K562 (cell line): ENCODE data around the gene HDAC7. TPM values are rescaled to one million over a fixed set of nuclear protein-coding genes. Genes with fewer than 3 reads are reported as not detected.

Experiments used
- BCOR ChIP-seq: fragments of 450-650 bp; IDR thresholded peaks from 2 replicates; pipeline ENCODE4 v1.6.1; 2016
- CBFB ChIP-seq: sonication (generic); formaldehyde crosslinking; IDR thresholded peaks from 2 replicates; pipeline ENCODE4 v1.4.0; 2020; ENCODE audit warnings: mild to moderate bottlenecking, missing genetic modification reagents
- CSDE1 ChIP-seq, 2 experiments: fragments of 450-650 bp; IDR thresholded peaks; 2 replicates each; pipeline ENCODE4 v1.6.1; 2016; ENCODE audit warnings: mild to moderate bottlenecking in 1 of 2
- DPF2 ChIP-seq: fragments of 450-650 bp; IDR thresholded peaks from 2 replicates; pipeline ENCODE4 v1.6.1; 2016
- GTF2A2 ChIP-seq: IDR thresholded peaks from 2 replicates; pipeline ENCODE4 v1.6.1; 2016; ENCODE audit warnings: mild to moderate bottlenecking, missing genetic modification characterization, missing compliant biosample characterization
- HSF4 ChIP-seq: fragments of 250-450 bp; sonication (Bioruptor Pico); IDR thresholded peaks from 2 replicates; pipeline ENCODE4 v2.1.2; 2022; ENCODE audit warnings: mild to moderate bottlenecking, moderate library complexity, borderline replicate concordance
- KLF13 ChIP-seq: fragments of 450-650 bp; IDR thresholded peaks from 2 replicates; pipeline ENCODE4 v1.6.1; 2016; ENCODE audit warnings: missing genetic modification characterization, low read depth, mild to moderate bottlenecking, missing compliant biosample characterization, moderate library complexity, borderline replicate concordance
- NFYB ChIP-seq: IDR thresholded peaks from 2 replicates; pipeline ENCODE4 v1.6.1; 2011; ENCODE audit warnings: mild to moderate bottlenecking, moderate library complexity; ENCODE audit not compliant: insufficient read length; ENCODE audit errors: extremely low read depth
- POLR2AphosphoS2 ChIP-seq: IDR thresholded peaks from 2 replicates; pipeline ENCODE4 v1.6.1; 2012; ENCODE audit warnings: low read length, improper control_type of control experiment
- POLR2G ChIP-seq: fragments of 200-400 bp; formaldehyde crosslinking; IDR thresholded peaks from 2 replicates; pipeline ENCODE4 v1.6.1; 2017; ENCODE audit warnings: low read depth, mild to moderate bottlenecking, antibody characterized with exemption, low read length, moderate library complexity
- RFX1 ChIP-seq: fragments of 450-650 bp; IDR thresholded peaks from 2 replicates; pipeline ENCODE4 v1.6.1; 2016; ENCODE audit warnings: mild to moderate bottlenecking, moderate library complexity
- SMAD2 ChIP-seq: fragments of 150-350 bp; IDR thresholded peaks from 2 replicates; pipeline ENCODE4 v1.6.1; 2014; ENCODE audit warnings: low read depth, mild to moderate bottlenecking, low read length
- U2AF1 ChIP-seq: fragments of 200-400 bp; formaldehyde crosslinking; optimal IDR thresholded peaks from 2 replicates; pipeline ENCODE3; 2017; ENCODE audit warnings: mild to moderate bottlenecking, low read depth, low read length, moderate library complexity
- ZFP36 ChIP-seq: fragments of 150-350 bp; IDR thresholded peaks from 2 replicates; pipeline ENCODE4 v1.6.1; 2018; ENCODE audit warnings: low read length, low read depth; ENCODE audit not compliant: partially characterized antibody
- ZNF133 ChIP-seq: fragments of 250-450 bp; sonication (Bioruptor Pico); IDR thresholded peaks from 2 replicates; pipeline ENCODE4 v1.4.0; 2020; ENCODE audit warnings: mild to moderate bottlenecking
- ZNF311 ChIP-seq: fragments of 250-450 bp; sonication (Bioruptor Pico); IDR thresholded peaks from 2 replicates; pipeline ENCODE4 v1.4.0; 2020; ENCODE audit warnings: mild to moderate bottlenecking, moderate library complexity
- ZNF717 ChIP-seq: fragments of 250-450 bp; sonication (Bioruptor Pico); IDR thresholded peaks from 2 replicates; pipeline ENCODE4 v1.5.0; 2021
- polyA plus RNA-seq, 8 experiments: library from polyadenylated mRNA; depleted of rRNA in 4 of 8; stranded (reverse) in 5 of 8; unstranded in 3 of 8; fragments of >200 nt; fragmentation: Nextera tagmentation in 2 of 8; fragmentation: Illumina TruSeq in 1 of 8; extraction: Ambion mirVana in 2 of 8; extraction: Trizol in 1 of 8; gene quantifications; 2 replicates each; pipeline versions ENCODE4 v1.2.1 to v1.2.3, GENCODE V29; 2011 to 2014; ENCODE audit warnings: inconsistent platforms in 1 of 8, missing spikeins in 1 of 8
- total RNA-seq, 7 experiments: library from RNA; depleted of rRNA in 6 of 7; stranded (reverse); fragments of >200 nt in 6 of 7; fragmentation: Illumina TruSeq in 2 of 7; extraction: Trizol in 2 of 7; gene quantifications; 2 replicates each; pipeline versions ENCODE4 v1.2.1 to v1.2.3, GENCODE V29; 2011 to 2021; ENCODE audit warnings: low replicate concordance in 1 of 7
- TF ChIP-seq, protein P1 (sequence below): sonication (generic); formaldehyde crosslinking; IDR thresholded peaks from 2 replicates; pipeline ENCODE4 v1.4.0; 2020; ENCODE audit warnings: mild to moderate bottlenecking, missing genetic modification reagents
- TF ChIP-seq, protein P2 (sequence below): fragments of 250-450 bp; sonication (Bioruptor Pico); IDR thresholded peaks from 2 replicates; pipeline ENCODE4 v1.5.0; 2022; ENCODE audit warnings: mild to moderate bottlenecking
- TF ChIP-seq, protein P3 (sequence below): fragments of 250-450 bp; sonication (Bioruptor Pico); IDR thresholded peaks from 2 replicates; pipeline ENCODE4 v1.5.0; 2021; ENCODE audit warnings: mild to moderate bottlenecking, borderline replicate concordance
- TF ChIP-seq, protein P4 (sequence below): fragments of 450-650 bp; IDR thresholded peaks from 2 replicates; pipeline ENCODE4 v1.6.1; 2016; ENCODE audit warnings: borderline replicate concordance

HDAC7 gene
- total and polyA plus RNA-seq, 9 of the 15 experiments (the other 6 are each of a cell fraction or from before 2014, with no cell fraction given): 2.5 to 129 (median 31.1) TPM

DNA sequence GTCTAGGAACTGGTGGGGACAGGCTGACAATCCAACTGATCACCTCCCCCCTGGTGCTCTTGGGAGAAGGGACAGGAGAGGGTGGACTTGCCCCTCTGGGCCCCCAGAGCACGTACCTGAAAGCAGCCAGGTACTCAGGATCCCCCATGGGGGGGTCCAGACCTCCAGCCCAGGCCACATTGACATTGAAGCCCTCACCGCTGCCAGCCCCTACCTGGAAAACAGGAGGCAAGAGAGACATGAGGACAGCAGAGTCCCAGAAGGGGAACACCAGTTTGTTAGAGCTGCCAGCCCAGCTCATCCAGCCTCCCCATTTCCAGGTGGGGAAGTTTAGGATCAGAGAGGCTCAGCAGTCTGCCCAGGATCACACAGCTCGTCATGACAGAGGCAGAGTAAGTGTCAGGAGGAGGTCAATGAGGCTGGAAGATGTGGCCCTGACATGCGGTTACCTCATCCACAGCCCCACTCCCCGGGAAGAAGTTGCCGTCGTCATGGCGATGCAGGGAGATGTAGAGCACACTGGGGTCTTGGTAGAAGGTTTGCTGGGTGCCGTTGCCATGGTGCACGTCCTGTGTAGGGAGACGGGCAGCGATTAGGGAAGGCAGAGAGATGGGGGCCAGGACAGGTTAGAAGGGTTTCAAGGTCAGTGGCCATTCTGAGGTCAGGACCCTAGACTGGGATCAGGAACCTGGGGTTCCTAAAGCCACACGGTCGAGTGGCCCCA is 31.9 kb downstream of the HDAC7 start (continued):
- peak; percentile 77 for TF ChIP-seq RFX1
- TF ChIP-seq, protein P1, sequence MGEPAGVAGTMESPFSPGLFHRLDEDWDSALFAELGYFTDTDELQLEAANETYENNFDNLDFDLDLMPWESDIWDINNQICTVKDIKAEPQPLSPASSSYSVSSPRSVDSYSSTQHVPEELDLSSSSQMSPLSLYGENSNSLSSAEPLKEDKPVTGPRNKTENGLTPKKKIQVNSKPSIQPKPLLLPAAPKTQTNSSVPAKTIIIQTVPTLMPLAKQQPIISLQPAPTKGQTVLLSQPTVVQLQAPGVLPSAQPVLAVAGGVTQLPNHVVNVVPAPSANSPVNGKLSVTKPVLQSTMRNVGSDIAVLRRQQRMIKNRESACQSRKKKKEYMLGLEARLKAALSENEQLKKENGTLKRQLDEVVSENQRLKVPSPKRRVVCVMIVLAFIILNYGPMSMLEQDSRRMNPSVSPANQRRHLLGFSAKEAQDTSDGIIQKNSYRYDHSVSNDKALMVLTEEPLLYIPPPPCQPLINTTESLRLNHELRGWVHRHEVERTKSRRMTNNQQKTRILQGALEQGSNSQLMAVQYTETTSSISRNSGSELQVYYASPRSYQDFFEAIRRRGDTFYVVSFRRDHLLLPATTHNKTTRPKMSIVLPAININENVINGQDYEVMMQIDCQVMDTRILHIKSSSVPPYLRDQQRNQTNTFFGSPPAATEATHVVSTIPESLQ (CRISPR knock-in tag): no peak
- TF ChIP-seq, protein P2, sequence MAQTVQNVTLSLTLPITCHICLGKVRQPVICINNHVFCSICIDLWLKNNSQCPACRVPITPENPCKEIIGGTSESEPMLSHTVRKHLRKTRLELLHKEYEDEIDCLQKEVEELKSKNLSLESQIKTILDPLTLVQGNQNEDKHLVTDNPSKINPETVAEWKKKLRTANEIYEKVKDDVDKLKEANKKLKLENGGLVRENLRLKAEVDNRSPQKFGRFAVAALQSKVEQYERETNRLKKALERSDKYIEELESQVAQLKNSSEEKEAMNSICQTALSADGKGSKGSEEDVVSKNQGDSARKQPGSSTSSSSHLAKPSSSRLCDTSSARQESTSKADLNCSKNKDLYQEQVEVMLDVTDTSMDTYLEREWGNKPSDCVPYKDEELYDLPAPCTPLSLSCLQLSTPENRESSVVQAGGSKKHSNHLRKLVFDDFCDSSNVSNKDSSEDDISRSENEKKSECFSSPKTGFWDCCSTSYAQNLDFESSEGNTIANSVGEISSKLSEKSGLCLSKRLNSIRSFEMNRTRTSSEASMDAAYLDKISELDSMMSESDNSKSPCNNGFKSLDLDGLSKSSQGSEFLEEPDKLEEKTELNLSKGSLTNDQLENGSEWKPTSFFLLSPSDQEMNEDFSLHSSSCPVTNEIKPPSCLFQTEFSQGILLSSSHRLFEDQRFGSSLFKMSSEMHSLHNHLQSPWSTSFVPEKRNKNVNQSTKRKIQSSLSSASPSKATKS (CRISPR knock-in tag): no peak
- no peak for TF ChIP-seq NFYB
- TF ChIP-seq U2AF1: no peak
- TF ChIP-seq, protein P3, sequence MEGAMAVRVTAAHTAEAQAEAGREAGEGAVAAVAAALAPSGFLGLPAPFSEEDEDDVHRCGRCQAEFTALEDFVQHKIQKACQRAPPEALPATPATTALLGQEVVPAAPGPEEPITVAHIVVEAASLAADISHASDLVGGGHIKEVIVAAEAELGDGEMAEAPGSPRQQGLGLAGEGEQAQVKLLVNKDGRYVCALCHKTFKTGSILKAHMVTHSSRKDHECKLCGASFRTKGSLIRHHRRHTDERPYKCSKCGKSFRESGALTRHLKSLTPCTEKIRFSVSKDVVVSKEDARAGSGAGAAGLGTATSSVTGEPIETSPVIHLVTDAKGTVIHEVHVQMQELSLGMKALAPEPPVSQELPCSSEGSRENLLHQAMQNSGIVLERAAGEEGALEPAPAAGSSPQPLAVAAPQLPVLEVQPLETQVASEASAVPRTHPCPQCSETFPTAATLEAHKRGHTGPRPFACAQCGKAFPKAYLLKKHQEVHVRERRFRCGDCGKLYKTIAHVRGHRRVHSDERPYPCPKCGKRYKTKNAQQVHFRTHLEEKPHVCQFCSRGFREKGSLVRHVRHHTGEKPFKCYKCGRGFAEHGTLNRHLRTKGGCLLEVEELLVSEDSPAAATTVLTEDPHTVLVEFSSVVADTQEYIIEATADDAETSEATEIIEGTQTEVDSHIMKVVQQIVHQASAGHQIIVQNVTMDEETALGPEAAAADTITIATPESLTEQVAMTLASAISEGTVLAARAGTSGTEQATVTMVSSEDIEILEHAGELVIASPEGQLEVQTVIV (CRISPR knock-in tag): no peak
- TF ChIP-seq DPF2: no peak
- TF ChIP-seq POLR2G: peak; percentile 41; the same call in 1 of the 2 replicates
- TF ChIP-seq GTF2A2: no peak
- no peak for TF ChIP-seq CBFB (CRISPR knock-in tag)
- no peak for TF ChIP-seq ZNF311 (CRISPR knock-in tag)
- TF ChIP-seq, protein P4, sequence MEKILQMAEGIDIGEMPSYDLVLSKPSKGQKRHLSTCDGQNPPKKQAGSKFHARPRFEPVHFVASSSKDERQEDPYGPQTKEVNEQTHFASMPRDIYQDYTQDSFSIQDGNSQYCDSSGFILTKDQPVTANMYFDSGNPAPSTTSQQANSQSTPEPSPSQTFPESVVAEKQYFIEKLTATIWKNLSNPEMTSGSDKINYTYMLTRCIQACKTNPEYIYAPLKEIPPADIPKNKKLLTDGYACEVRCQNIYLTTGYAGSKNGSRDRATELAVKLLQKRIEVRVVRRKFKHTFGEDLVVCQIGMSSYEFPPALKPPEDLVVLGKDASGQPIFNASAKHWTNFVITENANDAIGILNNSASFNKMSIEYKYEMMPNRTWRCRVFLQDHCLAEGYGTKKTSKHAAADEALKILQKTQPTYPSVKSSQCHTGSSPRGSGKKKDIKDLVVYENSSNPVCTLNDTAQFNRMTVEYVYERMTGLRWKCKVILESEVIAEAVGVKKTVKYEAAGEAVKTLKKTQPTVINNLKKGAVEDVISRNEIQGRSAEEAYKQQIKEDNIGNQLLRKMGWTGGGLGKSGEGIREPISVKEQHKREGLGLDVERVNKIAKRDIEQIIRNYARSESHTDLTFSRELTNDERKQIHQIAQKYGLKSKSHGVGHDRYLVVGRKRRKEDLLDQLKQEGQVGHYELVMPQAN: no peak
- no peak for TF ChIP-seq KLF13
- TF ChIP-seq ZFP36: peak; percentile 75
- TF ChIP-seq HSF4: no peak
- TF ChIP-seq ZNF133 (CRISPR knock-in tag): no peak
- peak; percentile 70 for TF ChIP-seq BCOR
- TF ChIP-seq SMAD2: no peak
- no peak for TF ChIP-seq POLR2AphosphoS2
- no peak for TF ChIP-seq ZNF717 (CRISPR knock-in tag)
- no peak for TF ChIP-seq CSDE1 (IDR thresholded peaks at IDR 0.05)
